ENCODE data around the gene C14orf119. TPM values are rescaled to one million over a fixed set of nuclear protein-coding genes. Genes with fewer than 3 reads are reported as not detected.
A peak's percentile ranks its signal among the peaks of the same experiment; 100 is the strongest.

Gene C14orf119
- total and polyA plus RNA-seq, 9 of the 15 experiments (the other 6 are each of a cell fraction or from before 2014, with no cell fraction given): 36.7 to 251 (median 51.8) TPM

GRCh38 chr14:23137192-23137812 is 42.0 kb downstream of the C14orf119 start (continued):
- no peak for TF ChIP-seq TCF15 (CRISPR knock-in tag; IDR thresholded peaks at IDR 0.05)
- no peak for TF ChIP-seq RBM39 (optimal IDR thresholded peaks at IDR 0.05; ENCODE audit: low read depth, low read length)
- no peak for TF ChIP-seq ZNF41 (CRISPR knock-in tag; conservative IDR thresholded peaks at IDR 0.05)
- no peak for TF ChIP-seq FOXO4 (CRISPR knock-in tag; IDR thresholded peaks at IDR 0.05)
- TF ChIP-seq ZNF316 (IDR thresholded peaks at IDR 0.05): no peak
- TF ChIP-seq ZNF134 (CRISPR knock-in tag; conservative IDR thresholded peaks at IDR 0.05): no peak
- TF ChIP-seq CBX1 (IDR thresholded peaks at IDR 0.05; ENCODE audit: low read depth): no peak
- TF ChIP-seq HNRNPL (IDR thresholded peaks at IDR 0.05; ENCODE audit: low read depth, low read length): no peak

GRCh38 chr14:23137813-23138535 is 42.7 kb downstream of the C14orf119 start:
- Histone ChIP-seq H4K20me1 (replicated peaks; ENCODE audit: control insufficient read depth, insufficient read depth, low read length) (no peaks in the 10 kb centered on the region), H2AFZ (ENCODE audit: low read depth, low read length) (no peak overlapping the region), H3K4me2 (ENCODE audit: insufficient read depth, low read length) (no peak overlapping the region), H3K79me2 (ENCODE audit: control insufficient read depth, insufficient read depth, low read length) (no peaks in the 10 kb centered on the region), H3K9me1 (ENCODE audit: control insufficient read depth, insufficient read depth, low read length) (no peaks in the 10 kb centered on the region), H3K27me3 (ENCODE audit: control insufficient read depth in 2 of 2, insufficient read depth in 2 of 2, low read length in 2 of 2) (no peaks in the 10 kb centered on the region), H3K9ac (ENCODE audit: insufficient read depth in 1 of 2, low read depth in 2 of 2, low read length in 2 of 2) (peak overlapping the region in 1 of 2 experiments; percentile 78; a peak in 2 of 4 replicates), H3K4me3 (no peak overlapping the region), H3K27ac (ENCODE audit: extremely low read depth, low read depth, low read length) (no peak overlapping the region), H3K9me3 (replicated peaks; ENCODE audit: control insufficient read depth, insufficient read depth, low read depth, low read length) (no peaks in the 10 kb centered on the region), H3K4me1 (replicated peaks in 1 of 2; ENCODE audit: control insufficient read depth in 2 of 2, insufficient read depth in 2 of 2, low read length in 2 of 2) (peaks cover 16 to 27% of the 10 kb centered on the region in 2 experiments; a peak in 4 of 5 replicates), H3K36me3 (ENCODE audit: control insufficient read depth, insufficient read depth, low read length) (peaks cover 9% of the 10 kb centered on the region; the same call in 1 of the 3 replicates)
- intact Hi-C loops (cut with micrococcal nuclease) (no loop called here), in situ Hi-C loops (cut with MboI) (no loop called here)
- DNase-seq (ENCODE audit: extremely low read depth in 1 of 4, low spot score in 3 of 4) (no peak), ATAC-seq (no peak; the same call in 2 of the 3 replicates), FAIRE-seq (no peak)
- WGBS (ENCODE audit: insufficient coverage, low coverage, missing lambda C conversion rate): 57% methylated on average over 6 of the region's 6 CpGs
- BruUV-seq (replicated peaks): no TSS peak
- POLR2A ChIA-PET: interaction anchor here (0.8 to 1.3 kb wide), 4 partner anchors 13 to 43 kb away, joined by 3 read pairs; partner anchors contain the start of gene C14orf119
- CTCF ChIA-PET (ENCODE audit: low intra/inter-chr PET ratio): no interaction called here
- no peak for TF ChIP-seq NONO (IDR thresholded peaks at IDR 0.05; ENCODE audit: low read depth in 2 of 2, low read length in 1 of 2)
- TF ChIP-seq MEIS2 (IDR thresholded peaks at IDR 0.05; ENCODE audit: partially characterized antibody): no peak
- no peak for TF ChIP-seq ZNF354B (CRISPR knock-in tag; IDR thresholded peaks at IDR 0.05)
- no peak for TF ChIP-seq ZBTB49 (CRISPR knock-in tag; IDR thresholded peaks at IDR 0.05; ENCODE audit: borderline replicate concordance)
- TF ChIP-seq SMAD2 (IDR thresholded peaks at IDR 0.05; ENCODE audit: low read depth, low read length): no peak
- no peak for TF ChIP-seq FOXP4 (CRISPR knock-in tag; IDR thresholded peaks at IDR 0.05; ENCODE audit: borderline replicate concordance)

Data from K562 (cell line).